GM12875 (cell line): Measurements from ENCODE around the gene TMA7B.

Source experiments
- H3K4me3 ChIP-seq: one replicate; pipeline ENCODE4 v1.5.1; 2011; ENCODE audit warnings: low read depth, low read length, control low read depth
- TF ChIP-seq, protein P1 (sequence below): IDR thresholded peaks from 2 replicates; pipeline ENCODE4 v1.5.1; 2011; ENCODE audit warnings: low read depth, mild to moderate bottlenecking, control low read depth, inconsistent platforms, low read length, moderate library complexity, borderline replicate concordance; ENCODE audit not compliant: insufficient read depth

Gene TMA7B

DNA sequence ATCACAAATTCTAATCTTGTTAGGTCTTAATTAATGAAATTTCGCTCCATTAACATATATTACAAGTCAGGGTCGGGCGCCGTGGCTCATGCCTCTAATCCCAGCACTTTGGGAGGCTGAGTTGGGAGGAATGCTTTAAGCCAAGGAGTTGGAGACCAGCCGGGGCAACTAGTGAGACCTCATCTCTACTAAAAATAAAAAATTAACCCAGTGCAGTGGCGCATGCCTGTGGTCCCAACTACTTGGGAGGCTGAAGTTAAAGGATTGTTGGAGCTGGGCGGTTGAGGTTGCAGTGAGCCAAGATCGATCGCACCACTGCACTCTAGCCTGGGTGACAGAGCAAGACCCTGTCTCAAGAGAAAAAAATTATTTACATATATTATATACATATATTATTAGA lies 1.9 kb downstream of the TMA7B start:
- H3K4me3 ChIP-seq, result no peak overlapping the region

DNA sequence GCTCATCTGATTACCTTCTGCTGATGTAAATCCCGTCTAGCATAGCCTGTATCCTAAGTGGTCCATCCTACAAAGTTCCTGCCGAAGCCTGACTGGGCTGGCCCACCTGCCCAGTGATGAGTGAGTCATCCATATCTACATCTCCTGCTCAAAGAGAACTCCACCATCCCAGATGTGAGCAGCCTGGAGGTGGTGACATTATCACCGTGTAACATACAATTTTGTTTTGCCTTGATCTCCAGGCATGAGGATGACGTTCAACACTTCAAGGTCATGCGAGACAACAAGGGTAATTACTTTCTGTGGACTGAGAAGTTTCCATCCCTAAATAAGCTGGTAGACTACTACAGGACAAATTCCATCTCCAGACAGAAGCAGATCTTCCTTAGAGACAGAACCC lies 5.6 kb downstream of the TMA7B start:
- no peak overlapping the region for H3K4me3 ChIP-seq
- TF ChIP-seq, protein P1, sequence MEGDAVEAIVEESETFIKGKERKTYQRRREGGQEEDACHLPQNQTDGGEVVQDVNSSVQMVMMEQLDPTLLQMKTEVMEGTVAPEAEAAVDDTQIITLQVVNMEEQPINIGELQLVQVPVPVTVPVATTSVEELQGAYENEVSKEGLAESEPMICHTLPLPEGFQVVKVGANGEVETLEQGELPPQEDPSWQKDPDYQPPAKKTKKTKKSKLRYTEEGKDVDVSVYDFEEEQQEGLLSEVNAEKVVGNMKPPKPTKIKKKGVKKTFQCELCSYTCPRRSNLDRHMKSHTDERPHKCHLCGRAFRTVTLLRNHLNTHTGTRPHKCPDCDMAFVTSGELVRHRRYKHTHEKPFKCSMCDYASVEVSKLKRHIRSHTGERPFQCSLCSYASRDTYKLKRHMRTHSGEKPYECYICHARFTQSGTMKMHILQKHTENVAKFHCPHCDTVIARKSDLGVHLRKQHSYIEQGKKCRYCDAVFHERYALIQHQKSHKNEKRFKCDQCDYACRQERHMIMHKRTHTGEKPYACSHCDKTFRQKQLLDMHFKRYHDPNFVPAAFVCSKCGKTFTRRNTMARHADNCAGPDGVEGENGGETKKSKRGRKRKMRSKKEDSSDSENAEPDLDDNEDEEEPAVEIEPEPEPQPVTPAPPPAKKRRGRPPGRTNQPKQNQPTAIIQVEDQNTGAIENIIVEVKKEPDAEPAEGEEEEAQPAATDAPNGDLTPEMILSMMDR, result no peak

More for the DNA sequence above, 1.9 kb downstream of the TMA7B start:
- TF ChIP-seq, protein P1, result no peak

DNA sequence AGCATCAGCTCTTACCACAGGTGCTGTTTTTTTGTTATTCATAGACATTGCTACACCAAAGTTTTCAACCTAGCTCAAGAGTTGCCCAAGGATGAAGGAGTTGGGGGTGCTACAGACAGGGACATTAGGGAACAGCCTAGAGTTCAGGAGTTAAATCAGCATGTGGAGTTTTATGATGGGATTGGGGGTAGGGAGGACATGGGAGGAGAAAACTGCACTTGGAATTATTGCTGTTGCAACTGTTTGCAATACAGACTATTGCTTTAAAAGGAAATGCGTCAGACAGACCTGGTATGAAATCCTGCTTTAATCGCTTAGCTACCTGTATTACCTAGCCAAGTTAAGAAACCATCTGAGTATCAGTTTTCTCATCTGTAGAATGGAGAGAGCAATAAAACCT lies 6.3 kb downstream of the TMA7B start:
- no peak overlapping the region for H3K4me3 ChIP-seq
- TF ChIP-seq, protein P1, result no peak

GRCh38 chr22:39967103-39967829 lies 7.1 kb downstream of the TMA7B start:
- H3K4me3 ChIP-seq, result no peak overlapping the region
- TF ChIP-seq, protein P1, result no peak

DNA sequence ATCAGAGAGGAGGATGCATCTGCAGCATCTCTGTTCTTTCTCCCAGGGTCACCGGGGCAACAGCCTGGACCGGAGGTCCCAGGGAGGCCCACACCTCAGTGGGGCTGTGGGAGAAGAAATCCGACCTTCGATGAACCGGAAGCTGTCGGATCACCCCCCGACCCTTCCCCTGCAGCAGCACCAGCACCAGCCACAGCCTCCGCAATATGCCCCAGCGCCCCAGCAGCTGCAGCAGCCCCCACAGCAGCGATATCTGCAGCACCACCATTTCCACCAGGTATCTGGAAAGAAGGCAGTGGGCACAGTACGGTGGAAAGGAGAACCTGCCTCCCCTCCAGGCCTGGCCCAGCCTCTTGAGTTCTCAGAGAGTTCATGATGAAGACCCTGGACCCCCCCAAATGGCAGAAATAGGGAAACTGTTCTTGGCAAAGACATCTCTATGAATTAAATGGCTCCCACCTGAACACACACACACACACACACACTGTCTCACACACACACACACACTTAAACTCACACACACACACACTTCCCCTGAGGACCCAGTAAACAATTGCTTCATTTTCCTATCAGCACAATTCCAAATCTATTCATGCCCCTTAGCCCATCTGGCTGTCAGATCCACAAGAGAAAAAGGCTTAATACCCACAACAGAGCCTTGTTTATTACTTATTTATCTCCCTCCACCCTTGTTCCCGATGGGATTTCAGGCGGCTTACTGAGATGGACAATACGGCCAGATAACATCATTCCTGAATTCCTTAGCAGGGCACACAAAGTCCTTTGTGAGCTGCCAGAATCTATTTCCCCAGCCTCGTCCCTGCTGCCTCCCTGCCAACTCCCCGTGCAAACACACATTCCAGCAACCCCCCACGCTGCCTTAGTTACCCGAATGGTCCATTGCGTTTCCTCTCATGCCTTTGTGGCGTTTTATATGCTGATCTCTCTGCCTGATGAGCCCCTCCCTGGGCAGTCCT lies 8.1 kb downstream of the TMA7B start:
- H3K4me3 ChIP-seq, result no peak overlapping the region
- TF ChIP-seq, protein P1, result no peak

DNA sequence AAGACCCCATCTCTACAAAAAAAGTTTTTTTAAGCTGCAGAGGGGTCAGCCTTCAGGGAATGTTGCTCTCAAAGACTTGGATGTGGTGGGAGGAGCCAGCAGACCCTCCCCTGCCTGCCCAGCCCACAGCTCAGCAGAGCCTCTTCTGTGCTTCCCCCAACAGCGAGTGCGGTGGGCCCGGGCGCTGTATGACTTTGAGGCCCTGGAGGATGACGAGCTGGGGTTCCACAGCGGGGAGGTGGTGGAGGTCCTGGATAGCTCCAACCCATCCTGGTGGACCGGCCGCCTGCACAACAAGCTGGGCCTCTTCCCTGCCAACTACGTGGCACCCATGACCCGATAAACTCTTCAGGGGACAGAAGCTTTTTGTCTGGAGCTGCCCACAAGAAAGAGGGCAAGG lies 10.5 kb downstream of the TMA7B start:
- TF ChIP-seq, protein P1, result no peak

More for the DNA sequence above, 10.5 kb downstream of the TMA7B start:
- no peak overlapping the region for H3K4me3 ChIP-seq
